ENCODE data around the gene IL23R. TPM values are rescaled to one million over a fixed set of nuclear protein-coding genes. Genes with fewer than 3 reads are reported as not detected.

The IL23R gene
- total RNA-seq, 4 donors from 2014 or later = 2.0 to 4.3 TPM; not detected in 2

GRCh38 chr1:67211589-67212563 is 45.6 kb downstream of the IL23R start:
- H3K4me3 ChIP-seq = no peak overlapping the region
- WGBS, 2 donors (ENCODE audit: low coverage in 1 of 2) = 71% methylated on average over 4 of the region's 4 CpGs
- H3K27me3 ChIP-seq = no peaks in the 10 kb centered on the region
- no peak overlapping the region for H3K27ac ChIP-seq
- H3K4me1 ChIP-seq = no peaks in the 10 kb centered on the region
- in situ Hi-C loops (cut with MboI; ENCODE audit: low pct_ligation_motif_present in 1 of 4, low pct_unique_long_range_greater_than_20kb in 1 of 4, low sequenced_read_pairs in 3 of 4) (loop anchor here in 1 of 4 donors (10.0 kb wide), 1 partner anchor 283 kb away; no protein-coding TSS in a partner anchor), intact Hi-C loops (cut with DNase I; ENCODE audit: low total_unique reads) (no loop called here)
- TF ChIP-seq CTCF (IDR thresholded peaks at IDR 0.05) = peak in 4 of 5 experiments; percentile 38 to 53 (median 50)
- no peak for TF ChIP-seq EP300 (IDR thresholded peaks at IDR 0.05; ENCODE audit: low read depth)
- DNase-seq = peak; percentile 13
- no peaks in the 10 kb centered on the region for H3K36me3 ChIP-seq
- H3K9me3 ChIP-seq = no peaks in the 10 kb centered on the region

GRCh38 chr1:67213164-67213563 is 46.9 kb downstream of the IL23R start:
- Histone ChIP-seq H3K27me3 (no peaks in the 10 kb centered on the region), H3K9me3 (no peaks in the 10 kb centered on the region), H3K36me3 (no peaks in the 10 kb centered on the region), H3K4me3 (no peak overlapping the region), H3K27ac (no peak overlapping the region), H3K4me1 (no peaks in the 10 kb centered on the region)
- TF ChIP-seq CTCF (IDR thresholded peaks at IDR 0.05) (peak; percentile 9 to 39 (median 28)), POLR2A (IDR thresholded peaks at IDR 0.05) (no peak), EP300 (IDR thresholded peaks at IDR 0.05; ENCODE audit: low read depth) (no peak), POLR2AphosphoS5 (IDR thresholded peaks at IDR 0.05) (no peak)
- DNase-seq = no peak
- WGBS, 2 donors (ENCODE audit: low coverage in 1 of 2) = 78 to 85% methylated on average over 2 to 3 of the region's 3 CpGs
- intact Hi-C loops (cut with DNase I; ENCODE audit: low total_unique reads) = no loop called here
- in situ Hi-C loops (cut with MboI; ENCODE audit: low pct_ligation_motif_present in 1 of 4, low pct_unique_long_range_greater_than_20kb in 1 of 4, low sequenced_read_pairs in 3 of 4) = loop anchor here in 1 of 4 donors (10.0 kb wide), 1 partner anchor 282 kb away; no protein-coding TSS in a partner anchor

DNA sequence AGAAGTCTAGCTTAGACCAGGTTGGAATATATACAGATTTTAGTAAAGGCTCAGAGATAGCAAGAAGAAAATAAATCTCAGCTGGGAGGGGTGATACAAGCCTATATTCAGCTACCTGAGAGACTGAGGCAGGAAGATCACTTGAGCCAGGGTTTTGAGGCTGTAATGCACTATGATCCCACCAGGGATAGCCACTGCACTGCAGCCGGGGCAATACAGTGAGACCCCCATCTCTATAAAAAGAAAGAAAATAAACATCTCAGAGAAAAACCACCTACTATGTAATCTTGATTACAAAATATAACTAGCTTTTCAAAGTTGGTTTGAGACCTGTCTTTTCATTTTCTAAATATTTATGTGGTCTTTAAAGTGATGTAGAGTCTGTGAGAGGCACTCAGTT is 47.7 kb downstream of the IL23R start:
- in situ Hi-C loops (cut with MboI; ENCODE audit: low pct_ligation_motif_present in 1 of 4, low pct_unique_long_range_greater_than_20kb in 1 of 4, low sequenced_read_pairs in 3 of 4) = loop anchor here in 1 of 4 donors (10.0 kb wide), 1 partner anchor 281 kb away; no protein-coding TSS in a partner anchor
- WGBS, 2 donors (ENCODE audit: low coverage in 1 of 2) = 86 to 94% methylated on average over 1 of the region's 1 CpG
- DNase-seq = no peak
- no peak for TF ChIP-seq CTCF (IDR thresholded peaks at IDR 0.05)
- Histone ChIP-seq H3K36me3 (no peaks in the 10 kb centered on the region), H3K4me1 (no peaks in the 10 kb centered on the region), H3K27me3 (no peaks in the 10 kb centered on the region), H3K27ac (no peak overlapping the region), H3K4me3 (no peak overlapping the region), H3K9me3 (no peaks in the 10 kb centered on the region)
- intact Hi-C loops (cut with DNase I; ENCODE audit: low total_unique reads) = no loop called here

- no peak for TF ChIP-seq POLR2AphosphoS5 (IDR thresholded peaks at IDR 0.05)
- peak in 4 of 5 experiments; percentile 32 to 40 (median 38) for TF ChIP-seq CTCF (IDR thresholded peaks at IDR 0.05)
- Histone ChIP-seq H3K27me3 (no peaks in the 10 kb centered on the region), H3K4me1 (no peaks in the 10 kb centered on the region), H3K27ac (no peak overlapping the region), H3K4me3 (no peak overlapping the region), H3K36me3 (no peaks in the 10 kb centered on the region), H3K9me3 (no peaks in the 10 kb centered on the region)
- DNase-seq = peak; percentile 29
- WGBS, 2 donors (ENCODE audit: low coverage in 1 of 2) = 86 to 87% methylated on average over 10 to 11 of the region's 11 CpGs
- in situ Hi-C loops (cut with MboI; ENCODE audit: low pct_ligation_motif_present in 1 of 4, low pct_unique_long_range_greater_than_20kb in 1 of 4, low sequenced_read_pairs in 3 of 4) = loop anchor here in 1 of 4 donors (10.0 kb wide), 1 partner anchor 280 kb away; no protein-coding TSS in a partner anchor
- intact Hi-C loops (cut with DNase I; ENCODE audit: low total_unique reads) = no loop called here
Measured at GRCh38 chr1:67214420-67215174, 48.3 kb downstream of the IL23R start.
